GM23338 (cell line): ENCODE data around the gene MTHFD1.

Source experiments
- CREB1 ChIP-seq: fragments of 250-450 bp; sonication (Bioruptor Pico); IDR thresholded peaks from 2 replicates; pipeline ENCODE4 v1.5.0; 2020; ENCODE audit warnings: low read depth, mild to moderate bottlenecking, moderate library complexity
- EZH2 ChIP-seq: fragments of 200-600 bp; sonication (generic); IDR thresholded peaks from one replicate; pipeline ENCODE4 v1.8.0; 2017; ENCODE audit warnings: antibody characterized with exemption, mild to moderate bottlenecking, low read depth; ENCODE audit not compliant: unreplicated experiment
- EZH2phosphoT487 ChIP-seq: fragments of 200-600 bp; sonication (generic); IDR thresholded peaks from one replicate; pipeline ENCODE4 v1.8.1; 2018; ENCODE audit warnings: antibody characterized with exemption; ENCODE audit not compliant: unreplicated experiment
- JUNB ChIP-seq: IDR thresholded peaks from one replicate; pipeline ENCODE4 v1.6.1; 2016; ENCODE audit warnings: antibody characterized with exemption; ENCODE audit not compliant: unreplicated experiment
- POLR2AphosphoS5 ChIP-seq: IDR thresholded peaks from 2 replicates; pipeline ENCODE4 v1.6.1; 2016; ENCODE audit warnings: antibody characterized with exemption, low read depth
- ZNF114 ChIP-seq: fragments of 250-450 bp; sonication (Bioruptor Pico); IDR thresholded peaks from 2 replicates; pipeline ENCODE4 v1.5.0; 2020; ENCODE audit warnings: mild to moderate bottlenecking, moderate library complexity
- TF ChIP-seq, protein P1 (sequence below), 2 experiments: fragments of 200-600 bp in 1 of 2; sonication (generic) in 1 of 2; conservative IDR thresholded peaks; 2 replicates each; pipeline versions ENCODE4 v1.5.1 to v1.6.1; 2016 to 2017; ENCODE audit warnings: antibody characterized with exemption in 2 of 2, low read depth in 2 of 2, mild to moderate bottlenecking in 2 of 2, moderate library complexity in 1 of 2
- TF ChIP-seq, protein P2 (sequence below): IDR thresholded peaks from one replicate; pipeline ENCODE4 v1.6.1; 2018; ENCODE audit warnings: antibody characterized with exemption; ENCODE audit not compliant: unreplicated experiment
- TF ChIP-seq, protein P3 (sequence below): IDR thresholded peaks from 2 replicates; pipeline ENCODE4 v1.6.1; 2016; ENCODE audit warnings: antibody characterized with exemption

DNA sequence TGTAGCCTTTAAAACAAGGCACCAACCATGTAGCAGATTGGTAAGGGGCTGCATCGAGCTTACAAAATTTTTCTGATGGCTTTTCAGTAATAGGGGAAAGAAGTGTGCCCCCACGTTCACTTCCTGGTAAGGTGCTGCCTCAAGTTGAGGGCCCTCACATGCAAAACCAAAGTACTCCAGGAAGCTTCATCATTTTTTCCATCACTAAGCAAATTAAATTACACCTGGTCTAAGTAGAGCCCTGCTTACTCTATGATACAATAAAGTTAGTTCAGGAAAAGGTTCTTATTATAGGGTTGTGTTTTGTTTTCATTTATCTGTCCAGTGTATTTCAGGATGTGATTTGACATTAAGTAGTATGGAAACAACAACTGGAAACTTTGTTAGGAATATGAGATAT, 62.1 kb downstream of the MTHFD1 start:
- TF ChIP-seq, protein P1, sequence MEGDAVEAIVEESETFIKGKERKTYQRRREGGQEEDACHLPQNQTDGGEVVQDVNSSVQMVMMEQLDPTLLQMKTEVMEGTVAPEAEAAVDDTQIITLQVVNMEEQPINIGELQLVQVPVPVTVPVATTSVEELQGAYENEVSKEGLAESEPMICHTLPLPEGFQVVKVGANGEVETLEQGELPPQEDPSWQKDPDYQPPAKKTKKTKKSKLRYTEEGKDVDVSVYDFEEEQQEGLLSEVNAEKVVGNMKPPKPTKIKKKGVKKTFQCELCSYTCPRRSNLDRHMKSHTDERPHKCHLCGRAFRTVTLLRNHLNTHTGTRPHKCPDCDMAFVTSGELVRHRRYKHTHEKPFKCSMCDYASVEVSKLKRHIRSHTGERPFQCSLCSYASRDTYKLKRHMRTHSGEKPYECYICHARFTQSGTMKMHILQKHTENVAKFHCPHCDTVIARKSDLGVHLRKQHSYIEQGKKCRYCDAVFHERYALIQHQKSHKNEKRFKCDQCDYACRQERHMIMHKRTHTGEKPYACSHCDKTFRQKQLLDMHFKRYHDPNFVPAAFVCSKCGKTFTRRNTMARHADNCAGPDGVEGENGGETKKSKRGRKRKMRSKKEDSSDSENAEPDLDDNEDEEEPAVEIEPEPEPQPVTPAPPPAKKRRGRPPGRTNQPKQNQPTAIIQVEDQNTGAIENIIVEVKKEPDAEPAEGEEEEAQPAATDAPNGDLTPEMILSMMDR (conservative IDR thresholded peaks at IDR 0.05; ENCODE audit: low read depth in 2 of 2): no peak
- TF ChIP-seq EZH2 (no peak), EZH2phosphoT487 (no peak), POLR2AphosphoS5 (no peak), JUNB (no peak), CREB1 (CRISPR knock-in tag) (no peak), ZNF114 (no peak)
- TF ChIP-seq, protein P2, sequence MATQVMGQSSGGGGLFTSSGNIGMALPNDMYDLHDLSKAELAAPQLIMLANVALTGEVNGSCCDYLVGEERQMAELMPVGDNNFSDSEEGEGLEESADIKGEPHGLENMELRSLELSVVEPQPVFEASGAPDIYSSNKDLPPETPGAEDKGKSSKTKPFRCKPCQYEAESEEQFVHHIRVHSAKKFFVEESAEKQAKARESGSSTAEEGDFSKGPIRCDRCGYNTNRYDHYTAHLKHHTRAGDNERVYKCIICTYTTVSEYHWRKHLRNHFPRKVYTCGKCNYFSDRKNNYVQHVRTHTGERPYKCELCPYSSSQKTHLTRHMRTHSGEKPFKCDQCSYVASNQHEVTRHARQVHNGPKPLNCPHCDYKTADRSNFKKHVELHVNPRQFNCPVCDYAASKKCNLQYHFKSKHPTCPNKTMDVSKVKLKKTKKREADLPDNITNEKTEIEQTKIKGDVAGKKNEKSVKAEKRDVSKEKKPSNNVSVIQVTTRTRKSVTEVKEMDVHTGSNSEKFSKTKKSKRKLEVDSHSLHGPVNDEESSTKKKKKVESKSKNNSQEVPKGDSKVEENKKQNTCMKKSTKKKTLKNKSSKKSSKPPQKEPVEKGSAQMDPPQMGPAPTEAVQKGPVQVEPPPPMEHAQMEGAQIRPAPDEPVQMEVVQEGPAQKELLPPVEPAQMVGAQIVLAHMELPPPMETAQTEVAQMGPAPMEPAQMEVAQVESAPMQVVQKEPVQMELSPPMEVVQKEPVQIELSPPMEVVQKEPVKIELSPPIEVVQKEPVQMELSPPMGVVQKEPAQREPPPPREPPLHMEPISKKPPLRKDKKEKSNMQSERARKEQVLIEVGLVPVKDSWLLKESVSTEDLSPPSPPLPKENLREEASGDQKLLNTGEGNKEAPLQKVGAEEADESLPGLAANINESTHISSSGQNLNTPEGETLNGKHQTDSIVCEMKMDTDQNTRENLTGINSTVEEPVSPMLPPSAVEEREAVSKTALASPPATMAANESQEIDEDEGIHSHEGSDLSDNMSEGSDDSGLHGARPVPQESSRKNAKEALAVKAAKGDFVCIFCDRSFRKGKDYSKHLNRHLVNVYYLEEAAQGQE: no peak
- TF ChIP-seq, protein P3, sequence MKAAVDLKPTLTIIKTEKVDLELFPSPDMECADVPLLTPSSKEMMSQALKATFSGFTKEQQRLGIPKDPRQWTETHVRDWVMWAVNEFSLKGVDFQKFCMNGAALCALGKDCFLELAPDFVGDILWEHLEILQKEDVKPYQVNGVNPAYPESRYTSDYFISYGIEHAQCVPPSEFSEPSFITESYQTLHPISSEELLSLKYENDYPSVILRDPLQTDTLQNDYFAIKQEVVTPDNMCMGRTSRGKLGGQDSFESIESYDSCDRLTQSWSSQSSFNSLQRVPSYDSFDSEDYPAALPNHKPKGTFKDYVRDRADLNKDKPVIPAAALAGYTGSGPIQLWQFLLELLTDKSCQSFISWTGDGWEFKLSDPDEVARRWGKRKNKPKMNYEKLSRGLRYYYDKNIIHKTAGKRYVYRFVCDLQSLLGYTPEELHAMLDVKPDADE: no peak
